ENCODE results near the gene SEPTIN11. TPM values are rescaled to one million over a fixed set of nuclear protein-coding genes. Genes with fewer than 3 reads are reported as not detected.
A peak's percentile ranks its signal among the peaks of the same experiment; 100 is the strongest.

SEPTIN11 gene
- total RNA-seq, 1 experiment from 2014 or later, result 77.3 TPM

- WGBS (ENCODE audit: extremely low coverage, insufficient read length, low lambda C conversion rate), result no CpG with 5 or more reads among the region's 12 CpGs
- no peak overlapping the region for H3K27ac Mint-ChIP-seq
- H3K4me2 ChIP-seq (ENCODE audit: insufficient read depth, insufficient read length, low read length), result no peak overlapping the region
These were observed 40.9 kb downstream of the SEPTIN11 start for GRCh38 chr4:76990288-76991080.

More at GRCh38 chr4:76990288-76991080, 40.9 kb downstream of the SEPTIN11 start:
- Histone ChIP-seq H2BK12ac (ENCODE audit: insufficient read length, low read depth, low read length) (no peak overlapping the region), H2BK20ac (ENCODE audit: low read depth, low read length, poor library complexity, severe bottlenecking) (no peak overlapping the region), H2AK5ac (ENCODE audit: insufficient read length, low read length) (no peak overlapping the region), H2BK120ac (ENCODE audit: low read depth, low read length, poor library complexity, severe bottlenecking) (no peak overlapping the region), H3T11ph (ENCODE audit: low read length) (no peak overlapping the region), H2BK15ac (ENCODE audit: low read depth, low read length) (no peak overlapping the region), H4K20me1 (ENCODE audit: control insufficient read depth, insufficient read depth, insufficient read length) (no peaks in the 10 kb centered on the region), H3K79me1 (ENCODE audit: insufficient read depth, low read depth, low read length, poor library complexity, severe bottlenecking) (peaks cover 3% of the 10 kb centered on the region), H3K27me3 (ENCODE audit: insufficient read depth, low read length) (no peaks in the 10 kb centered on the region), H3K4me1 (ENCODE audit: insufficient read depth, low read length) (peaks cover 7% of the 10 kb centered on the region), H3K23ac (ENCODE audit: insufficient read length, low read depth, low read length) (no peak overlapping the region), H2BK5ac (ENCODE audit: insufficient read length, low read length) (no peak overlapping the region), H3K23me2 (ENCODE audit: insufficient read length, low read depth, low read length, poor library complexity, severe bottlenecking) (no peaks in the 10 kb centered on the region), H4K91ac (ENCODE audit: insufficient read length, low read depth, low read length) (no peak overlapping the region), H4K8ac (replicated peaks; ENCODE audit: insufficient read length, low read depth, low read length) (no peak overlapping the region), H2AFZ (ENCODE audit: low read length) (no peak overlapping the region), H3K56ac (ENCODE audit: insufficient read length, low read depth, low read length) (no peak overlapping the region), H3K9me3 (ENCODE audit: control insufficient read depth, low read depth, low read length) (no peaks in the 10 kb centered on the region), H3K18ac (ENCODE audit: insufficient read length, low read depth, low read length) (no peak overlapping the region), H3K14ac (ENCODE audit: insufficient read depth, low read length) (no peak overlapping the region), H3K9ac (ENCODE audit: extremely low read depth, insufficient read length, low read length) (no peak overlapping the region), H4K5ac (ENCODE audit: insufficient read length, low read depth, low read length) (no peak overlapping the region), H3K79me2 (ENCODE audit: insufficient read depth, low read length) (peaks cover 2% of the 10 kb centered on the region; the same call in 1 of the 2 replicates), H3K27ac (ENCODE audit: insufficient read length, low read depth, low read length) (no peak overlapping the region), H3K4ac (ENCODE audit: low read depth, low read length) (no peak overlapping the region)
- no peak for DNase-seq
- Mint-ChIP-seq H3K27me3 (ENCODE audit: low read depth) (no peaks in the 10 kb centered on the region), H3K4me3 (no peak overlapping the region), H3K36me3 (ENCODE audit: insufficient read depth in 1 of 3, low read depth in 3 of 3) (peaks cover 7 to 9% (median 9%) of the 10 kb centered on the region in 3 experiments; a peak in 6 of 7 replicates), H3K4me1 (peaks cover 22 to 31% of the 10 kb centered on the region in 2 experiments), H3K9me3 (peaks cover 0 to 7% of the 10 kb centered on the region in 2 experiments; a peak in 2 of 5 replicates)
- TF ChIP-seq CTCF (conservative IDR thresholded peaks at IDR 0.05), result 0 out of 3 replicates have a peak, but pooled peaks have one; percentile 26

Data from H9 (cell line).